SU-DHL-6 (cell line): Measurements from ENCODE around the gene ALKBH2.

Source experiments
- H2AFZ ChIP-seq: fragments of 200-600 bp; sonication (generic); 2 replicates; pipeline ENCODE4 v1.6.1; 2014; ENCODE audit warnings: low read depth, mild to moderate bottlenecking, moderate library complexity, mixed read lengths, antibody characterized with exemption, low read length; ENCODE audit not compliant: severe bottlenecking
- H3F3A ChIP-seq: fragments of 200-600 bp; shearing (Covaris generic); 2 replicates; pipeline ENCODE4 v1.6.0; 2016; ENCODE audit warnings: antibody characterized with exemption, mild to moderate bottlenecking; ENCODE audit not compliant: insufficient read depth
- H3K27ac ChIP-seq: fragments of 200-600 bp; sonication (generic); 2 replicates; pipeline ENCODE4 v1.5.1; 2016; ENCODE audit warnings: low read depth, mild to moderate bottlenecking, low read length, moderate library complexity, mixed read lengths
- H3K27me3 ChIP-seq: fragments of 200-600 bp; sonication (generic), shearing (Covaris generic); 2 replicates; pipeline ENCODE4 v1.6.0; 2014; ENCODE audit warnings: mild to moderate bottlenecking, low read length
- H3K36me3 ChIP-seq: fragments of 200-600 bp; sonication (generic); 2 replicates; pipeline ENCODE4 v1.6.1; 2014; ENCODE audit warnings: mild to moderate bottlenecking, low read length, mixed read lengths
- H3K4me2 ChIP-seq: fragments of 300-600, 200-600 bp; shearing (Covaris generic), sonication (generic); 2 replicates; pipeline ENCODE4 v1.6.0; 2014; ENCODE audit warnings: low read length, low read depth, mild to moderate bottlenecking; ENCODE audit not compliant: poor library complexity, severe bottlenecking
- H3K4me3 ChIP-seq: fragments of 200-600 bp; sonication (generic); 2 replicates; pipeline ENCODE4 v1.5.1; 2014; ENCODE audit warnings: antibody characterized with exemption, low read length, mild to moderate bottlenecking, mixed read lengths; ENCODE audit not compliant: insufficient read depth, poor library complexity, severe bottlenecking
- H3K79me2 ChIP-seq: fragments of 200-600 bp; sonication (generic); 2 replicates; pipeline ENCODE4 v1.6.1; 2014; ENCODE audit warnings: mild to moderate bottlenecking, low read length, moderate library complexity; ENCODE audit not compliant: insufficient read depth
- H3K9ac ChIP-seq: fragments of 200-600 bp; sonication (generic); 2 replicates; pipeline ENCODE4 v1.7.0; 2014; ENCODE audit warnings: mild to moderate bottlenecking, low read length
- H3K9me2 ChIP-seq: fragments of 200-600 bp; sonication (generic); replicated peaks from 2 replicates; pipeline ENCODE4 v1.6.1; 2014; ENCODE audit warnings: low read length; ENCODE audit not compliant: insufficient read depth
- H3K9me3 ChIP-seq: fragments of 200-600 bp; sonication (generic); 2 replicates; pipeline ENCODE4 v1.6.1; 2014; ENCODE audit warnings: low read length, mixed read lengths; ENCODE audit not compliant: insufficient read depth
- H4K20me1 ChIP-seq: fragments of 200-600 bp; sonication (generic); 2 replicates; pipeline ENCODE4 v1.6.1; 2014; ENCODE audit warnings: low read depth, mild to moderate bottlenecking, antibody characterized with exemption, low read length, moderate library complexity, mixed read lengths
- EZH2phosphoT487 ChIP-seq: fragments of 200-600 bp; sonication (generic), shearing (Covaris generic); conservative IDR thresholded peaks from 2 replicates; pipeline ENCODE4 v1.6.1; 2018; ENCODE audit warnings: mild to moderate bottlenecking, antibody characterized with exemption, low read length, moderate library complexity, mixed read lengths
- TF ChIP-seq, protein P1 (sequence below): fragments of 200-600 bp; sonication (generic); IDR thresholded peaks from one replicate; pipeline ENCODE4 v1.5.1; 2017; ENCODE audit warnings: antibody characterized with exemption, mild to moderate bottlenecking, low read length, moderate library complexity; ENCODE audit not compliant: insufficient read depth, poor library complexity, severe bottlenecking

ALKBH2 gene

DNA sequence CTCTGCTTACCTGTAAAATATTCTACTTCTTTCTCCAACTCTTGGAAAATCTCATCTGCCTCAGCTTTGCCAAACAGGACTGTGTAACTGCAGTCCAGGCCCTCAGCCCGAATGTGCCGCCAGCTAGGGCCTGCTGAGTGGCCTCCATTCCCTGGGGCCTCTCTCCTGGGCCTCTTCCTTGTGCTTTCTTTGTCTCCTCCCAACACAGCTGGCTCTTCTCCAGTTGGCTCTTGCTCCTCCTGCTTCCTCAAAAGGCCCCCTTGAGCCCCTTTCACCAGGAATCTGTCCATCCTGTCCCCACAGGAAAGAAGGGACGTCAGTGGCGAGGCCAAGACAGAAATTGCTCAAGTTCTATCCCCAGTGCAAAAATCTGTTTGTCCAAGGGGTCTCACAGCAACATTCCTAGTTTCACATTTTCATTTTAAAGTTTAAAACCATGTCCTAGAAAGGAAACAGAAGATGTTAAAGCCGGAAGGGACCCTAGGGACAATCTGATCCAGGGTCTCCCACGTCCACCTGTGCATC, 713 bp downstream of the ALKBH2 start:
- Histone ChIP-seq H3K9me3 (no peaks in the 10 kb centered on the region), H3K27ac (peak overlapping the region; percentile 58)

DNA sequence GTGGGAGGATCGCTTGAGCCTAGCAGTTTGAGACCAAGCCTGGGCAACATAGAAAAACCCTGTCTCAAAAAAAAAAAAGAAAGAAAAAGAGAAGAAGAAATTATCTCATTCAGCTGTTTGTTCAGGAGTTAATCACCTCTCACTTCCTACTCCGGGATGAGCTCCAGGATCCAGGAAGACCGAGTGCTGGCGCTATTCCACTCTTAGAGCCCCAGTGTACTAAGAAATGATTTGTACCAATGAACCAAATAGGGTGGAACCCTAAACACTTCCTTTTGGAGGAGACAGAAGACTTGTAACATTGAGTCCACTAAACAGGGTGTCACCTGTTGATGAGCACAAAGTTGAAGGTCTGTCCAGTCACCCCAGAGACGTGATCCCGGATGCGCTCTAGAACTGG, 3.6 kb downstream of the ALKBH2 start:
- Histone ChIP-seq H3K27me3 (no peaks in the 10 kb centered on the region), H3K9me3 (no peaks in the 10 kb centered on the region), H3K9ac (no peak overlapping the region), H3K9me2 (no peaks in the 10 kb centered on the region), H3K36me3 (peaks cover 9% of the 10 kb centered on the region; the same call in 1 of the 2 replicates), H3F3A (peaks cover 12% of the 10 kb centered on the region; the same call in 1 of the 2 replicates), H3K79me2 (peaks cover 18% of the 10 kb centered on the region), H4K20me1 (no peaks in the 10 kb centered on the region), H3K4me2 (no peak overlapping the region), H2AFZ (no peak overlapping the region), H3K4me3 (no peak overlapping the region), H3K27ac (no peak overlapping the region)
- TF ChIP-seq, protein P1, sequence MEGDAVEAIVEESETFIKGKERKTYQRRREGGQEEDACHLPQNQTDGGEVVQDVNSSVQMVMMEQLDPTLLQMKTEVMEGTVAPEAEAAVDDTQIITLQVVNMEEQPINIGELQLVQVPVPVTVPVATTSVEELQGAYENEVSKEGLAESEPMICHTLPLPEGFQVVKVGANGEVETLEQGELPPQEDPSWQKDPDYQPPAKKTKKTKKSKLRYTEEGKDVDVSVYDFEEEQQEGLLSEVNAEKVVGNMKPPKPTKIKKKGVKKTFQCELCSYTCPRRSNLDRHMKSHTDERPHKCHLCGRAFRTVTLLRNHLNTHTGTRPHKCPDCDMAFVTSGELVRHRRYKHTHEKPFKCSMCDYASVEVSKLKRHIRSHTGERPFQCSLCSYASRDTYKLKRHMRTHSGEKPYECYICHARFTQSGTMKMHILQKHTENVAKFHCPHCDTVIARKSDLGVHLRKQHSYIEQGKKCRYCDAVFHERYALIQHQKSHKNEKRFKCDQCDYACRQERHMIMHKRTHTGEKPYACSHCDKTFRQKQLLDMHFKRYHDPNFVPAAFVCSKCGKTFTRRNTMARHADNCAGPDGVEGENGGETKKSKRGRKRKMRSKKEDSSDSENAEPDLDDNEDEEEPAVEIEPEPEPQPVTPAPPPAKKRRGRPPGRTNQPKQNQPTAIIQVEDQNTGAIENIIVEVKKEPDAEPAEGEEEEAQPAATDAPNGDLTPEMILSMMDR, result no peak
- no peak for TF ChIP-seq EZH2phosphoT487

More for the DNA sequence above, 713 bp downstream of the ALKBH2 start:
- Histone ChIP-seq H4K20me1 (no peaks in the 10 kb centered on the region), H3F3A (peaks cover 6% of the 10 kb centered on the region; the same call in 1 of the 2 replicates), H2AFZ (peak overlapping the region; percentile 68), H3K9me2 (no peaks in the 10 kb centered on the region), H3K36me3 (no peaks in the 10 kb centered on the region), H3K27me3 (no peaks in the 10 kb centered on the region), H3K9ac (peak overlapping the region; percentile 71), H3K79me2 (peaks cover 18% of the 10 kb centered on the region), H3K4me3 (peak overlapping the region; percentile 65), H3K4me2 (peak overlapping the region; percentile 89)
- TF ChIP-seq, protein P1, result no peak
- no peak for TF ChIP-seq EZH2phosphoT487

DNA sequence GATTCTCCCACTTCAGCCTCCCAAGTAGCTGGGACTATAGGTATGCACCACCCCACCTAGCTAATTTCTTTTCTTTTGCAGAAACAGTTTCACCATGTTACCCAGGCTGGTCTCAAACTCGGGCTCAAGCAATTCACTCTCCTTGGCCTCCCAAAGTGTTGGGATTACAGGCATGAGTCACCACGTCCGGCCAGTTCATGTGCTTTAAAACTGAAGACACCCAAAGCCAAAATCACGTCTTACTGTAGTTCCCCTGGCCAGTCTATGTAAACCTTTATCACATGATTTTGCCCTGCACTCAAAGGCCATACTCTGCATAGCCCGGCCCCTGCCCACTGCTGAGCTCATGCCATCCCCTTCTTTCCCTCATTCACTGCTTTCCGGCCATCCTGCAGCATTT, 4.5 kb downstream of the ALKBH2 start:
- no peak for TF ChIP-seq EZH2phosphoT487
- TF ChIP-seq, protein P1, result no peak
- no peaks in the 10 kb centered on the region for H3K9me3 ChIP-seq
- H3K27me3 ChIP-seq, result no peaks in the 10 kb centered on the region
- H3K4me2 ChIP-seq, result no peak overlapping the region
- H2AFZ ChIP-seq, result no peak overlapping the region
- H3K9me2 ChIP-seq, result no peaks in the 10 kb centered on the region
- no peaks in the 10 kb centered on the region for H4K20me1 ChIP-seq
- H3F3A ChIP-seq, result peaks cover 12% of the 10 kb centered on the region; the same call in 1 of the 2 replicates
- H3K79me2 ChIP-seq, result peaks cover 18% of the 10 kb centered on the region
- no peak overlapping the region for H3K9ac ChIP-seq
- H3K36me3 ChIP-seq, result peaks cover 13% of the 10 kb centered on the region; the same call in 1 of the 2 replicates
- no peak overlapping the region for H3K27ac ChIP-seq
- H3K4me3 ChIP-seq, result no peak overlapping the region
